BJ (cell line): Measurements from ENCODE around the gene LRRC74B. TPM values are rescaled to one million over a fixed set of nuclear protein-coding genes. Genes with fewer than 3 reads are reported as not detected.

Source experiments
- CTCF ChIA-PET: fragments of 350-600 bp; formaldehyde crosslinking; extraction: SDS; loops from one replicate; lab custom pipeline; 2021; ENCODE audit warnings: antibody characterized with exemption, inconsistent platforms; lab: Yijun Ruan, JAX
- POLR2A ChIA-PET: fragments of 300-600 bp; sonication (Branson Sonifier 250); formaldehyde crosslinking; extraction: SDS; loops from one replicate; lab custom pipeline; 2021; ENCODE audit warnings: antibody characterized with exemption; lab: Charles Lee
- DNase-seq: peaks from one replicate; pipeline ENCODE4 v3.0.0-alpha.2; 2011; ENCODE audit warnings: low read depth
- H3K27me3 ChIP-seq: 2 replicates; pipeline ENCODE4 v1.6.0; 2011; ENCODE audit warnings: low read length; ENCODE audit not compliant: control insufficient read depth, insufficient read depth
- H3K36me3 ChIP-seq: 2 replicates; pipeline ENCODE4 v1.5.1; 2011; ENCODE audit warnings: low read length; ENCODE audit not compliant: control insufficient read depth, insufficient read depth
- H3K4me3 ChIP-seq: 2 replicates; pipeline ENCODE4 v1.5.1; 2011; ENCODE audit warnings: low read depth, mild to moderate bottlenecking, control low read depth, low read length
- polyA plus RNA-seq: library from polyadenylated mRNA; depleted of rRNA; stranded (reverse); fragments of >200 nt; gene quantifications from 2 replicates; pipeline ENCODE4 v1.2.3, GENCODE V29; 2011
- TF ChIP-seq, protein P1 (sequence below): IDR thresholded peaks from 2 replicates; pipeline ENCODE4 v1.5.1; 2011; ENCODE audit warnings: low read depth, mild to moderate bottlenecking, control low read depth, inconsistent platforms, low read length, moderate library complexity; ENCODE audit not compliant: insufficient read depth

Gene LRRC74B
- polyA plus RNA-seq, 1 experiment, result not detected

DNA sequence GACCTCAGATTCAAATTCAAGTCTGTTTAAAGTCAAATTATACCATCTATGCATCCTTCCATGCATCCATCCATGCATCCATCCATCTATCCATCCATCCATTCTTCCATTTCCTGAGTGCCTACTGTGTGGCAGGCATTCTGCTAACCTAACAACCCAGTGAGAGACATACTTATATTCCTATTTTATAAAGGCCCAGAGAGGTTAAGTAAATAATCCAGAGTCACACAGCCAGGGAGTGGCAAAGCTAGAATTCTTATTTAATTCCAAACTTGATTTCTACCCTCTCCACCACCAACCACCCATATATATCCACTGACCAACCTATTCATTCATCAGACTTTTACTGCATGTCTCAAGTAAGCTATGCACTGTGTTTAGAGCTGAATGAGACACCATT, 53.8 kb downstream of the LRRC74B start:
- ChIA-PET POLR2A (no interaction called here), CTCF (interaction anchor here (1.0 kb wide), 1 partner anchor 79 kb away, joined by 4 read pairs; no protein-coding TSS in a partner anchor)
- Histone ChIP-seq H3K36me3 (no peaks in the 10 kb centered on the region), H3K4me3 (no peak overlapping the region), H3K27me3 (peaks cover 1% of the 10 kb centered on the region)
- DNase-seq, result no peak
- TF ChIP-seq, protein P1, sequence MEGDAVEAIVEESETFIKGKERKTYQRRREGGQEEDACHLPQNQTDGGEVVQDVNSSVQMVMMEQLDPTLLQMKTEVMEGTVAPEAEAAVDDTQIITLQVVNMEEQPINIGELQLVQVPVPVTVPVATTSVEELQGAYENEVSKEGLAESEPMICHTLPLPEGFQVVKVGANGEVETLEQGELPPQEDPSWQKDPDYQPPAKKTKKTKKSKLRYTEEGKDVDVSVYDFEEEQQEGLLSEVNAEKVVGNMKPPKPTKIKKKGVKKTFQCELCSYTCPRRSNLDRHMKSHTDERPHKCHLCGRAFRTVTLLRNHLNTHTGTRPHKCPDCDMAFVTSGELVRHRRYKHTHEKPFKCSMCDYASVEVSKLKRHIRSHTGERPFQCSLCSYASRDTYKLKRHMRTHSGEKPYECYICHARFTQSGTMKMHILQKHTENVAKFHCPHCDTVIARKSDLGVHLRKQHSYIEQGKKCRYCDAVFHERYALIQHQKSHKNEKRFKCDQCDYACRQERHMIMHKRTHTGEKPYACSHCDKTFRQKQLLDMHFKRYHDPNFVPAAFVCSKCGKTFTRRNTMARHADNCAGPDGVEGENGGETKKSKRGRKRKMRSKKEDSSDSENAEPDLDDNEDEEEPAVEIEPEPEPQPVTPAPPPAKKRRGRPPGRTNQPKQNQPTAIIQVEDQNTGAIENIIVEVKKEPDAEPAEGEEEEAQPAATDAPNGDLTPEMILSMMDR, result no peak

DNA sequence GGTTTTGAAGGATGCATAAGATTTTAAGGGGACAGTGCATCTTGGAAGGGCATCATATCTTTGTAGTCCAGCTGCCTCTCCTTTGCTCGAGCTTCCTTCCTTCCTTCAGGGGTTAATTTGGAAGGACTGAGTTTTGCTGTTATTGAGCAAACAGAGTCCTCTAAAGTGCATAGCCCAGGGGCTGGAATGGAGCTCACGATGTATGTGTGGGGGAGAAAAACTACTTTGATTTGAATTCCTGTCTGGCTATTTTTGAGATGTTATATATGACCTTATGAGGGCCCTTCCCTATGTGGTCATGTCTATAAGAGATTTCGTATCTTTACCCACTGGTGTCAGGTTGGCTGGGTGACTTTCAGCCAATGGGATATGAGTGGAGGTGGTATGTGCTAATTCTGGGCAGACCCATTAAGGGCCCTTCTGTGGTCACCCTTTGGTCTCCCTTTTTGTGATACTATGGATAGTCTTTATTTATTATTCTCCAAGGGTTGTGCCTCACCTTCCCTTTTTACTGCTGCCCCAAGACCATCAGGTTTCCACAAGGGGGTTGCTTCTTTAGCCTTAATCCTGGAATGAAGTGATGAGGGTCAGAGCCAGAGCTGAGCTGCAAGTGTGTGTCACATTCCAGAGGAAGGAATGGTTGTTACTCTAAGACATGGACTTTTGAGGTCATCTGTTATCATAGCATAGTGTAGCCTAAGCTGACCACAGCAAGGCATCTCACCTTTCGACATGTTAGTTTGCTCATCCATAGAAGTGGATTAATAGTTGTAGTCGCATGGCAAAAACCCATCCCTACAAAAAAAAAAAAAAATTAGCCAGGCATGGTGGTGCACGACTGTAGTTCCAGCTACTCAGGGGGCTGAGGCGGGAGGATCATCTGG, 54.6 kb downstream of the LRRC74B start:
- Histone ChIP-seq H3K27me3 (peaks cover 1% of the 10 kb centered on the region), H3K4me3 (no peak overlapping the region), H3K36me3 (no peaks in the 10 kb centered on the region)
- no peak for DNase-seq
- ChIA-PET CTCF (interaction anchor here (0.6 to 2.0 kb wide), 6 partner anchors 16 to 125 kb away, joined by 3 to 8 read pairs (median 4); partner anchors contain the start of gene THAP7), POLR2A (no interaction called here)
- TF ChIP-seq, protein P1, result no peak

DNA sequence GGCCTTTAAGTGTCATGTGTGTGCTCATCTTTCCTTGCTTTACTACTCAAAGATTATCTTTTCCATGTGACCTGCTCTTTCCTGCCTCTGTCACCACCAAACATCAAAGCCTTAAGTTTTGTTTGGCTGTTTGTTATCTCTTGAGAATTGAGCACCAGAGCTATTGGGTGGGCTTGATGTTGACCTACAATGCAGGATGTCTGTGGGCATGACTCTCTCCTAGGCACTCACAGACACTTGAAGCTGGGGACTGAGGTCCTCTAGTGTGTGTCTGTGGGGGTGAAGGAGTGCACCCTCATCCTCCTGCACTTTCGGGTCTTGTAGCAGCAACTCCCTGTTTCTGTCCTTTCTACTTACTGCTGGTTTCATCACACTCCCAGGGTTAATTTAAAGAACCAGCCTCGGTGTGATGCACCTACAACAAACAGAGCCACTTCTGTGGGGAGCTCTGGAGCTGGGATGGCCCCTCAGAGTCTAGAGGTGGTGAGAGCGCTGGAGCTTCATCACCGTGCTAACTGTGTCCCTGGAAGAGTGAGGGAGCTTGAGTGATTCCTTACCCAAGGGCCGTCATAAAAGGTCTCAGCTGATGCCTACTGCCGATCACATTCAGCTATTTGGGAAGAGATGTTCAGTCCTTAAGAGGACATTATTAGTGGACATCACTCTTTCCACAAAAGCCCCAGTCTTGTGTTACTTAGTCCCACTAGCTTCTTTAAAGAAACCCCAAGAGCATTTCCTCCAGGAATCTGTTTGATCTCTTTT, 56.3 kb downstream of the LRRC74B start:
- ChIA-PET CTCF (interaction anchor here (0.7 to 2.0 kb wide), 20 partner anchors 9 to 216 kb away, joined by 3 to 10 read pairs (median 4); partner anchors contain the start of genes LRRC74B, LZTR1 and THAP7), POLR2A (no interaction called here)
- no peak overlapping the region for H3K4me3 ChIP-seq
- TF ChIP-seq, protein P1, result no peak
- no peaks in the 10 kb centered on the region for H3K36me3 ChIP-seq
- no peaks in the 10 kb centered on the region for H3K27me3 ChIP-seq
- no peak for DNase-seq

GRCh38 chr22:21102659-21103267, 57.0 kb downstream of the LRRC74B start:
- Histone ChIP-seq H3K27me3 (no peaks in the 10 kb centered on the region), H3K4me3 (no peak overlapping the region), H3K36me3 (no peaks in the 10 kb centered on the region)
- CTCF ChIA-PET, result interaction anchor here (0.6 to 2.0 kb wide), 23 partner anchors 10 to 217 kb away, joined by 3 to 10 read pairs (median 4); partner anchors contain the start of genes LRRC74B, LZTR1 and THAP7
- TF ChIP-seq, protein P1, result peak; percentile 75
- POLR2A ChIA-PET, result no interaction called here
- no peak for DNase-seq
